T-helper 1 cell treated with Interleukin-12 subunit alpha and Interleukin-12 subunit beta and Interleukin-4 antibody, amounts not matched to agents 30 μg/mL and 1 μg/mL, for 36 hours (primary cell): ENCODE data around the gene TMC8.
A peak's percentile ranks its signal among the peaks of the same experiment; 100 is the strongest.

Source experiments
- H3K27ac Mint-ChIP-seq: one replicate; pipeline ENCODE4 v1.8.0; 2021; ENCODE audit warnings: mild to moderate bottlenecking, mixed read lengths
- H3K27me3 Mint-ChIP-seq: one replicate; pipeline ENCODE4 v1.8.0; 2021; ENCODE audit warnings: low read depth, mixed read lengths
- H3K36me3 Mint-ChIP-seq: one replicate; pipeline ENCODE4 v1.8.0; 2021; ENCODE audit warnings: low read depth, mixed read lengths
- H3K4me1 Mint-ChIP-seq: one replicate; pipeline ENCODE4 v1.8.0; 2021; ENCODE audit warnings: low read depth, mixed read lengths
- H3K4me3 Mint-ChIP-seq: one replicate; pipeline ENCODE4 v1.8.0; 2021; ENCODE audit warnings: mild to moderate bottlenecking, moderate library complexity, mixed read lengths
- H3K9me3 Mint-ChIP-seq: one replicate; pipeline ENCODE4 v1.8.0; 2021; ENCODE audit warnings: mixed read lengths

The TMC8 gene

GRCh38 chr17:78105101-78105500 is 25.5 kb upstream of the TMC8 start:
- H3K27me3 Mint-ChIP-seq = no peaks in the 10 kb centered on the region
- peaks cover 2% of the 10 kb centered on the region for H3K4me1 Mint-ChIP-seq
- peaks cover 42% of the 10 kb centered on the region for H3K36me3 Mint-ChIP-seq
- no peak overlapping the region for H3K27ac Mint-ChIP-seq
- no peaks in the 10 kb centered on the region for H3K9me3 Mint-ChIP-seq
- H3K4me3 Mint-ChIP-seq = no peak overlapping the region

GRCh38 chr17:78105551-78105950 is 25.0 kb upstream of the TMC8 start:
- Mint-ChIP-seq H3K27me3 (no peaks in the 10 kb centered on the region), H3K4me3 (no peak overlapping the region), H3K4me1 (peaks cover 3% of the 10 kb centered on the region), H3K9me3 (no peaks in the 10 kb centered on the region), H3K27ac (no peak overlapping the region), H3K36me3 (peaks cover 42% of the 10 kb centered on the region)

GRCh38 chr17:78106211-78106610 is 24.4 kb upstream of the TMC8 start:
- no peaks in the 10 kb centered on the region for H3K27me3 Mint-ChIP-seq
- no peaks in the 10 kb centered on the region for H3K9me3 Mint-ChIP-seq
- peaks cover 40% of the 10 kb centered on the region for H3K36me3 Mint-ChIP-seq
- no peak overlapping the region for H3K4me3 Mint-ChIP-seq
- peaks cover 5% of the 10 kb centered on the region for H3K4me1 Mint-ChIP-seq
- H3K27ac Mint-ChIP-seq = no peak overlapping the region

GRCh38 chr17:78107457-78107856 is 23.1 kb upstream of the TMC8 start:
- peaks cover 6% of the 10 kb centered on the region for H3K4me1 Mint-ChIP-seq
- no peaks in the 10 kb centered on the region for H3K9me3 Mint-ChIP-seq
- peak overlapping the region; percentile 29 for H3K27ac Mint-ChIP-seq
- no peaks in the 10 kb centered on the region for H3K27me3 Mint-ChIP-seq
- H3K36me3 Mint-ChIP-seq = peaks cover 38% of the 10 kb centered on the region
- H3K4me3 Mint-ChIP-seq = no peak overlapping the region

- Mint-ChIP-seq H3K36me3 (peaks cover 41% of the 10 kb centered on the region), H3K4me1 (peaks cover 11% of the 10 kb centered on the region), H3K27ac (no peak overlapping the region), H3K27me3 (no peaks in the 10 kb centered on the region), H3K9me3 (no peaks in the 10 kb centered on the region), H3K4me3 (no peak overlapping the region)
Observed at GRCh38 chr17:78107976-78108725, 22.4 kb upstream of the TMC8 start.

GRCh38 chr17:78108726-78109488 is 21.7 kb upstream of the TMC8 start:
- peaks cover 44% of the 10 kb centered on the region for H3K36me3 Mint-ChIP-seq

GRCh38 chr17:78109489-78109761 is 21.1 kb upstream of the TMC8 start:
- Mint-ChIP-seq H3K4me3 (no peak overlapping the region), H3K36me3 (peaks cover 47% of the 10 kb centered on the region), H3K9me3 (no peaks in the 10 kb centered on the region), H3K4me1 (peaks cover 22% of the 10 kb centered on the region), H3K27me3 (no peaks in the 10 kb centered on the region), H3K27ac (no peak overlapping the region)

More at GRCh38 chr17:78108726-78109488, 21.7 kb upstream of the TMC8 start:
- no peaks in the 10 kb centered on the region for H3K9me3 Mint-ChIP-seq
- no peaks in the 10 kb centered on the region for H3K27me3 Mint-ChIP-seq
- no peak overlapping the region for H3K4me3 Mint-ChIP-seq
- peaks cover 17% of the 10 kb centered on the region for H3K4me1 Mint-ChIP-seq
- no peak overlapping the region for H3K27ac Mint-ChIP-seq

GRCh38 chr17:78110363-78111015 is 20.1 kb upstream of the TMC8 start:
- peaks cover 48% of the 10 kb centered on the region for H3K36me3 Mint-ChIP-seq
- H3K27me3 Mint-ChIP-seq = no peaks in the 10 kb centered on the region
- peaks cover 29% of the 10 kb centered on the region for H3K4me1 Mint-ChIP-seq
- H3K9me3 Mint-ChIP-seq = no peaks in the 10 kb centered on the region
- peak overlapping the region; percentile 45 for H3K27ac Mint-ChIP-seq
- H3K4me3 Mint-ChIP-seq = no peak overlapping the region

GRCh38 chr17:78111016-78111726 is 19.4 kb upstream of the TMC8 start:
- Mint-ChIP-seq H3K27me3 (no peaks in the 10 kb centered on the region), H3K4me3 (no peak overlapping the region), H3K4me1 (peaks cover 29% of the 10 kb centered on the region), H3K27ac (no peak overlapping the region), H3K9me3 (no peaks in the 10 kb centered on the region), H3K36me3 (peaks cover 48% of the 10 kb centered on the region)

GRCh38 chr17:78111727-78112517 is 18.6 kb upstream of the TMC8 start:
- no peak overlapping the region for H3K27ac Mint-ChIP-seq

GRCh38 chr17:78112518-78113471 is 17.8 kb upstream of the TMC8 start:
- Mint-ChIP-seq H3K4me3 (no peak overlapping the region), H3K36me3 (peaks cover 46% of the 10 kb centered on the region), H3K9me3 (no peaks in the 10 kb centered on the region), H3K27me3 (no peaks in the 10 kb centered on the region), H3K4me1 (peaks cover 30% of the 10 kb centered on the region), H3K27ac (peak overlapping the region; percentile 55)

More at GRCh38 chr17:78111727-78112517, 18.6 kb upstream of the TMC8 start:
- Mint-ChIP-seq H3K4me3 (no peak overlapping the region), H3K36me3 (peaks cover 49% of the 10 kb centered on the region), H3K27me3 (no peaks in the 10 kb centered on the region), H3K9me3 (no peaks in the 10 kb centered on the region), H3K4me1 (peaks cover 30% of the 10 kb centered on the region)

- Mint-ChIP-seq H3K4me3 (peak overlapping the region; percentile 25), H3K4me1 (peaks cover 31% of the 10 kb centered on the region), H3K27ac (peak overlapping the region; percentile 55), H3K9me3 (no peaks in the 10 kb centered on the region), H3K36me3 (peaks cover 43% of the 10 kb centered on the region), H3K27me3 (no peaks in the 10 kb centered on the region)
Observed at GRCh38 chr17:78113804-78114785, 16.5 kb upstream of the TMC8 start.
